Limb (tissue), 2 donors: ENCODE data around the gene PCDHA11.
"Not testable (repeated sequence)": the region's sequence is repeated elsewhere in the genome, so short reads cannot be mapped to it uniquely, and the experiment has no call there.

Experiments used
- DNase-seq, 2 donors: peaks; one replicate each; pipeline ENCODE4 v3.0.0-alpha.2; 2016; ENCODE audit errors: extremely low spot score in 2 of 2

PCDHA11 gene

GRCh38 chr5:140848139-140849102 lies 20.3 kb upstream of the PCDHA11 start, which contains the start of gene PCDHA9:
Gene PCDHA9, plus strand, starts transcription at chr5:140848382. Its CDS starts 114 bp downstream, at chr5:140848496.
- not testable (repeated sequence) for DNase-seq

GRCh38 chr5:140849831-140850634 lies 18.7 kb upstream of the PCDHA11 start:
- not testable (repeated sequence) for DNase-seq

- DNase-seq = no peak
These were observed 12.7 kb upstream of the PCDHA11 start, which contains the start of gene PCDHA10 for GRCh38 chr5:140855772-140856674. Gene PCDHA10, plus strand, starts transcription at chr5:140855897. Its CDS starts 152 bp downstream, at chr5:140856049.

DNA sequence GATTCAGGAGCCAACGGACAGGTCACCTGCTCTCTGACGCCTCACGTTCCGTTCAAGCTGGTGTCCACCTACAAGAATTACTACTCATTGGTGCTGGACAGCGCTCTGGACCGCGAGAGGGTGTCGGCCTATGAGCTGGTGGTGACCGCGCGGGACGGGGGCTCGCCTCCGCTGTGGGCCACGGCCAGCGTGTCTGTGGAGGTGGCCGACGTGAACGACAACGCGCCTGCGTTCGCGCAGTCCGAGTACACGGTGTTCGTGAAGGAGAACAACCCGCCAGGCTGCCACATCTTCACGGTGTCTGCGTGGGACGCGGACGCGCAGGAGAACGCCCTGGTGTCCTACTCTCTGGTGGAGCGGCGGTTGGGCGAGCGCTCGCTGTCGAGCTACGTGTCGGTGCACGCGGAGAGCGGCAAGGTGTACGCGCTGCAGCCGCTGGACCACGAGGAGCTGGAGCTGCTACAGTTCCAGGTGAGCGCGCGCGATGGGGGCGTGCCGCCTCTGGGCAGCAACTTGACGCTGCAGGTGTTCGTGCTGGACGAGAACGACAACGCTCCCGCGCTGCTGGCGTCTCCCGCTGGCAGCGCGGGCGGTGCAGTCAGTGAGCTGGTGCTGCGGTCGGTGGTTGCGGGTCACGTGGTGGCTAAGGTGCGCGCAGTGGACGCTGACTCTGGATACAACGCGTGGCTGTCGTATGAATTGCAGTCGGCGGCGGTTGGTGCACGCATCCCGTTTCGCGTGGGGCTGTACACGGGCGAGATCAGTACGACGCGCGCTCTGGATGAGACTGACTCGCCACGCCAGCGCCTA lies 11.4 kb upstream of the PCDHA11 start:
- DNase-seq = no peak

DNA sequence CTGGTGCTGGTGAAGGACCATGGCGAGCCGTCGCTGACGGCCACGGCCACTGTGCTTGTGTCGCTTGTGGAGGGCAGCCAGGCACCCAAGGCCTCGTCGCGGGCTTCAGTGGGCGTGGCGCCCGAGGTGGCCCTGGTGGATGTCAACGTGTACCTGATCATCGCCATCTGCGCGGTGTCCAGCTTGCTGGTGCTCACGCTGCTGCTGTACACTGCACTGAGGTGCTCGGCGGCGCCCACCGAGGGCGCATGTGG lies 10.8 kb upstream of the PCDHA11 start:
- no peak for DNase-seq

DNA sequence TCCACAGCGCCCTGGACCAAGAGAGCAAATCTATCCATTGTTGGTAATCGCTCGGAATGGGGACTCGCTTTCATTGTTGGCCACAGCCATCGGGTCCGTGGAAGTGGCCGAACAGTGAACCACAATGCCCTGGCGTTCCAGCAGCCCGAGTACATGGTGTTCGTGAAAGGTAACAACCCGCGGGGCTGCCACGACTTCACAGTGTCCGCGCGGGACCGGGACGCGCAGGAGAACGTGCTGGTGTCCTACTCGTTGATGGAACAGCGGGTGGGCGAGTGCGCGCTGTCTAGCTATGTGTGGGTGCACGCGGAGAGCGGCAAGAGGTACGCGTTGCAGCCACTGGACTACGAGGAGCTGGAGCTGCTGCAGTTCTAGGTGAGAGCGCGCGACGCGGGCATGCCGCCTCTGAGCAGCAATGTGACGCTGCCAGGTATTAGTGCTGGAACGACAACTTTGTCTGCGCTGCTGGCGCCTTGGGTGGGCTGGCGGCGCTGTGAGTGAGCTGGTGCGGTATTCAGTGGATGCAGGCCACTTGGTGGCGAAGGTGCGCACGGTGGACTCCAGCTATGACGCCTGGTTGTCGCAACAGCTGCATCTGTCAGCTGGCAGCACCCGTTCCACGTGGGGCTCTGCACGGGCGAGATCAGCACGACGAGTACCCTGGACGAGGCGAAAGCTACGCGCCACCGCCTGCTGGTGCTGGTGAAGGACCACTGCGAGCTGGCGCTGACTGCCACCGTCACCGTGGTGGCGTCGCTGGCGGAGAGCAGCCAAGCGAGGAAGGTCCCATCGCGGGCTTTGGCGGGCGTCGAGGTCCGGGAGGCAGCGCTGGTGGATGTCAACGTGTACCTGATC lies 6.1 kb upstream of the PCDHA11 start:
- DNase-seq = no peak

DNA sequence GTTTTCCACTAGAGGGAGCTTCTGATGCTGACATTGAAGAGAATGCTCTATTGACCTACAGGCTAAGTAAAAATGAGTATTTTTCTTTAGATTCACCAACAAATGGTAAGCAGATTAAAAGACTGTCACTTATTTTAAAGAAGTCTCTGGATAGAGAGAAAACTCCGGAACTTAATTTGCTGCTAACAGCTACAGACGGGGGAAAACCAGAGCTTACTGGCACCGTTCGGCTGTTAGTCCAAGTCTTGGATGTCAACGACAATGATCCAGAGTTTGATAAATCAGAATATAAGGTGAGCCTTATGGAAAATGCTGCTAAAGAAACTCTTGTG lies 764 bp downstream of the PCDHA11 start:
- no peak for DNase-seq

- no peak for DNase-seq
These were observed 1.8 kb downstream of the PCDHA11 start for GRCh38 chr5:140870221-140871201.

DNA sequence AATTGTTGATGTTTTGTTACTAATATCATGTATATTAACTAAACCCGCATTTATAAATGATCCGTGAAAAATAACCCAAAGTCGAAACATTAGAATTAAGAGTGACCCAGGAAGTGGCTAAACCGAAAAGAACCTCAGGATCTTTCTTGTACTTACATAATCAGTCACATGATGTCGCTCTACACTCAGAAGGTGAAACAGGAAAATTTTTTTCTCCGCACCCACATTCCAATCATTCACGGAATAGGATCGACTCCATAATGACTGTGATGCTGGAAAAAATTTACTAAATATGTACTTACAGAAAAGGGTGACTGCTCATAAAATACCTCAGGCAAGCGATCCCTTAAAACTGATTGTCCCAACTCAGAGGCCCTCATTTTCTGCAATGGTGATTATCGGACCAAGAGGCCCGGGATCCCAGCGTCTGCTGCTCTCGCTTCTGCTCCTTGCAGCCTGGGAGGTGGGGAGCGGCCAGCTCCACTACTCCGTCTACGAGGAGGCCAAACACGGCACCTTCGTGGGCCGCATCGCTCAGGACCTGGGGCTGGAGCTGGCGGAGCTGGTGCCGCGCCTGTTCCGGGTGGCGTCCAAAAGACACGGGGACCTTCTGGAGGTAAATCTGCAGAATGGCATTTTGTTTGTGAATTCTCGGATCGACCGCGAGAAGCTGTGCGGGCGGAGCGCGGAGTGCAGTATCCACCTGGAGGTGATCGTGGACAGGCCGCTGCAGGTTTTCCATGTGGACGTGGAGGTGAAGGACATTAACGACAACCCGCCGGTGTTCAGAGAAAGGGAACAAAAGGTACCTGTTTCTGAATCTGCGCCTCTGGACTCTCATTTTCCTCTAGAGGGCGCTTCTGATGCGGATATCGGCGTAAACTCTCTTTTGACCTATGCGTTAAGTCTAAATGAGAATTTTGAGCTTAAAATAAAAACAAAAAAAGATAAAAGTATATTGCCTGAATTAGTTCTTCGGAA lies 6.6 kb downstream of the PCDHA11 start, which contains the start of gene PCDHA12:
Gene PCDHA12 (plus strand): TSS at position 224 of the 981 bp plus-strand sequence. CDS start 165 bp downstream, at position 389.
- no peak for DNase-seq

- DNase-seq = not testable (repeated sequence)
These were observed 7.9 kb downstream of the PCDHA11 start for GRCh38 chr5:140876541-140877261.

DNA sequence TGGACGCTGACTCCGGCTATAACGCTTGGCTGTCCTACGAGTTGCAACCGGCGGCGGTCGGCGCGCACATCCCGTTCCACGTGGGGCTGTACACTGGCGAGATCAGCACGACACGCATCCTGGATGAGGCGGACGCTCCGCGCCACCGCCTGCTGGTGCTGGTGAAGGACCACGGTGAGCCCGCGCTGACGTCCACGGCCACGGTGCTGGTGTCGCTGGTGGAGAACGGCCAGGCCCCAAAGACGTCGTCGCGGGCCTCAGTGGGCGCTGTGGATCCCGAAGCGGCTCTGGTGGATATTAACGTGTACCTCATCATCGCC lies 8.5 kb downstream of the PCDHA11 start:
- no peak for DNase-seq

DNA sequence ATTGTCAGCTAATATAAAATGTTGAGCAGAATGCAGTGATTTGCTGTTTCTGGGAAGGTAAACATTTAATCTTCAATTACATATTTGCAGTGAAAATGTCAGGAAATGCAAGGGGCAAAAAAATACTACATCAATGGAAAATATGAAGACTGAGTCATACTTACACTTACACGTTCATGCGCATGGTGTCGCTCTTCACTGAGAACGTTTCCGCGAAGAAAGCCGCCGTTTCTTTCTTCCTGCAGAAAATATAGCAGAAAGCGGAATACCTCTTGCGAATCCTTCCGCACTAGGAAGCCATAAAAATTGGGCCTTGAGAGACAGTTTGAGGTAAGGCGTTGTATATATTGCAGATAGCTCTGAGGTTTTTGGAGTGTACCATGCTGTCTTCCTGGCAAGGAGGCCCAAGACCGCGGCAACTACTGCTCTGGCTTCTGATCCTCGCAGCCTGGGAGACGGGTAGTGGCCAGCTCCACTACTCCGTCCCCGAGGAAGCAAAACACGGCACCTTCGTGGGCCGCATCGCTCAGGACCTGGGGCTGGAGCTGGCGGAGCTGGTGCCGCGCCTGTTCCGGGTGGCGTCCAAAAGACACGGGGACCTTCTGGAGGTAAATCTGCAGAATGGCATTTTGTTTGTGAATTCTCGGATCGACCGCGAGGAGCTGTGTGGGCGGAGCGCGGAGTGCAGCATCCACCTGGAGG lies 13.3 kb downstream of the PCDHA11 start, which contains the start of gene PCDHA13:
Gene PCDHA13 (plus strand): TSS at position 236 of the 702 bp plus-strand sequence. CDS start 145 bp downstream, at position 381.
- no peak for DNase-seq

- DNase-seq = no peak
These were observed 13.8 kb downstream of the PCDHA11 start for GRCh38 chr5:140882591-140882899.

DNA sequence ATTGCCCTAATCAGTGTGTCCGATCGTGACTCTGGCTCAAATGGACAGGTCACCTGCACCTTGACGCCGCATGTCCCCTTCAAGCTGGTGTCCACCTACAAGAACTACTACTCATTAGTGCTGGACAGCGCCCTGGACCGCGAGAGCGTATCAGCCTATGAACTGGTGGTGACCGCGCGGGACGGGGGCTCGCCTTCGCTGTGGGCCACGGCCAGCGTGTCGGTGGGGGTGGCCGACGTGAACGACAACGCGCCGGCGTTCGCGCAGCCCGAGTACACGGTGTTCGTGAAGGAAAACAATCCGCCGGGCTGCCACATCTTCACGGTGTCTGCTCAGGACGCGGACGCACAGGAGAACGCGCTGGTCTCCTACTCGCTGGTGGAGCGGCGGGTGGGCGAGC lies 14.6 kb downstream of the PCDHA11 start:
- DNase-seq = no peak

- DNase-seq = no peak
These were observed 15.4 kb downstream of the PCDHA11 start for GRCh38 chr5:140883927-140884697.
